Vagina (tissue), 2 donors: ENCODE results near the gene VWA2.

Source experiments
- POLR2A ChIP-seq, 2 donors: fragments of 450-650 bp; IDR thresholded peaks; one replicate each; pipeline ENCODE4 v1.6.1; 2017; ENCODE audit warnings: antibody characterized with exemption in 2 of 2, mild to moderate bottlenecking in 2 of 2, moderate library complexity in 2 of 2
- POLR2AphosphoS5 ChIP-seq, 2 donors: sonication (generic); formaldehyde crosslinking; IDR thresholded peaks; one replicate each; pipeline ENCODE4 v1.9.0; 2017; ENCODE audit warnings: antibody characterized with exemption in 2 of 2, mild to moderate bottlenecking in 2 of 2, low read depth in 1 of 2; ENCODE audit not compliant: insufficient read depth in 1 of 2

- TF ChIP-seq POLR2AphosphoS5 (IDR thresholded peaks at IDR 0.05; ENCODE audit: insufficient read depth in 1 of 2, low read depth in 1 of 2) (no peak), POLR2A (IDR thresholded peaks at IDR 0.05) (no peak)
These were observed 30.7 kb upstream of the VWA2 start for GRCh38 chr10:114208351-114208750.
